GM23338 (cell line): ENCODE measurements around the gene CPNE5. TPM values are rescaled to one million over a fixed set of nuclear protein-coding genes. Genes with fewer than 3 reads are reported as not detected.

Experiments used
- ATAC-seq: fragments of 200-7000 bp; cut with Tn5 transposase; 3 replicates; pipeline ENCODE4 v1.9.1; 2020
- DNase-seq: peaks from one replicate; pipeline ENCODE4 v3.0.0-alpha.2; 2015; ENCODE audit warnings: low spot score
- H2AFZ ChIP-seq: fragments of 200-600 bp; sonication (generic); 2 replicates; pipeline ENCODE4 v1.8.0; 2016; ENCODE audit warnings: antibody characterized with exemption, mild to moderate bottlenecking, moderate library complexity
- H3F3A ChIP-seq: fragments of 200-600 bp; sonication (generic); replicated peaks from 2 replicates; pipeline ENCODE4 v1.8.0; 2017; ENCODE audit warnings: antibody characterized with exemption, mixed run types, low read depth
- H3K27ac ChIP-seq: fragments of 200-600 bp; sonication (generic); 2 replicates; pipeline ENCODE4 v1.6.1; 2016; ENCODE audit warnings: low read depth
- H3K27me3 ChIP-seq: fragments of 200-600 bp; sonication (generic); 2 replicates; pipeline ENCODE4 v1.8.0; 2016; ENCODE audit warnings: mild to moderate bottlenecking, mixed run types, moderate library complexity; ENCODE audit not compliant: insufficient read depth
- H3K36me3 ChIP-seq: fragments of 200-600 bp; sonication (generic); 2 replicates; pipeline ENCODE4 v1.8.0; 2016; ENCODE audit warnings: mild to moderate bottlenecking; ENCODE audit not compliant: insufficient read depth
- H3K4me1 ChIP-seq: fragments of 200-600 bp; sonication (generic); 2 replicates; pipeline ENCODE4 v1.8.0; 2016; ENCODE audit warnings: mild to moderate bottlenecking, moderate library complexity; ENCODE audit not compliant: insufficient read depth
- H3K4me2 ChIP-seq: fragments of 200-600 bp; sonication (generic); 2 replicates; pipeline ENCODE4 v1.7.1; 2017; ENCODE audit warnings: mixed run types
- H3K4me3 ChIP-seq: fragments of 200-600 bp; sonication (generic); 2 replicates; pipeline ENCODE4 v1.6.1; 2016; ENCODE audit warnings: mixed run types
- H3K79me2 ChIP-seq: fragments of 200-600 bp; sonication (generic); replicated peaks from 2 replicates; pipeline ENCODE4 v1.8.0; 2017; ENCODE audit warnings: mild to moderate bottlenecking; ENCODE audit not compliant: insufficient read depth
- H3K9me2 ChIP-seq: fragments of 200-600 bp; sonication (generic); 2 replicates; pipeline ENCODE4 v1.8.0; 2017; ENCODE audit not compliant: insufficient read depth
- H4K20me1 ChIP-seq: fragments of 200-600 bp; sonication (generic); replicated peaks from 2 replicates; pipeline ENCODE4 v1.8.0; 2017; ENCODE audit warnings: mild to moderate bottlenecking; ENCODE audit not compliant: insufficient read depth
- H3K27ac Mint-ChIP-seq: 2 replicates; pipeline ENCODE4 v1.8.0; 2020; ENCODE audit warnings: inconsistent platforms, mild to moderate bottlenecking, moderate library complexity, mixed read lengths
- H3K27me3 Mint-ChIP-seq: 3 replicates; pipeline ENCODE4 v1.8.0; 2022; ENCODE audit warnings: low read depth, mild to moderate bottlenecking, moderate library complexity, mixed read lengths, inconsistent platforms; ENCODE audit not compliant: insufficient read depth, poor library complexity
- H3K36me3 Mint-ChIP-seq: 3 replicates; pipeline ENCODE4 v1.8.0; 2021; ENCODE audit warnings: low read depth, mild to moderate bottlenecking, inconsistent platforms, moderate library complexity, mixed read lengths
- H3K4me1 Mint-ChIP-seq: 3 replicates; pipeline ENCODE4 v1.8.0; 2020; ENCODE audit warnings: mild to moderate bottlenecking, inconsistent platforms, mixed read lengths
- H3K4me3 Mint-ChIP-seq: 3 replicates; pipeline ENCODE4 v1.8.0; 2021; ENCODE audit warnings: moderate library complexity, mild to moderate bottlenecking, inconsistent platforms, mixed read lengths
- H3K9me3 Mint-ChIP-seq: 3 replicates; pipeline ENCODE4 v1.8.0; 2020; ENCODE audit warnings: moderate library complexity, mild to moderate bottlenecking, inconsistent platforms, mixed read lengths
- ETS1 ChIP-seq: IDR thresholded peaks from 2 replicates; pipeline ENCODE4 v1.6.1; 2016; ENCODE audit warnings: antibody characterized with exemption
- EZH2phosphoT487 ChIP-seq: fragments of 200-600 bp; sonication (generic); IDR thresholded peaks from one replicate; pipeline ENCODE4 v1.8.1; 2018; ENCODE audit warnings: antibody characterized with exemption; ENCODE audit not compliant: unreplicated experiment
- NANOG ChIP-seq: IDR thresholded peaks from 2 replicates; pipeline ENCODE4 v1.6.1; 2016; ENCODE audit warnings: antibody characterized with exemption, borderline replicate concordance
- POLR2AphosphoS5 ChIP-seq: IDR thresholded peaks from 2 replicates; pipeline ENCODE4 v1.6.1; 2016; ENCODE audit warnings: antibody characterized with exemption, low read depth
- REST ChIP-seq: IDR thresholded peaks from one replicate; pipeline ENCODE4 v1.6.1; 2018; ENCODE audit warnings: antibody characterized with exemption; ENCODE audit not compliant: unreplicated experiment
- ZNF114 ChIP-seq: fragments of 250-450 bp; sonication (Bioruptor Pico); IDR thresholded peaks from 2 replicates; pipeline ENCODE4 v1.5.0; 2020; ENCODE audit warnings: mild to moderate bottlenecking, moderate library complexity
- ZNF462 ChIP-seq: fragments of 250-450 bp; sonication (Bioruptor Pico); IDR thresholded peaks from 2 replicates; pipeline ENCODE4 v1.5.0; 2020; ENCODE audit warnings: mild to moderate bottlenecking, moderate library complexity
- polyA plus RNA-seq: library from polyadenylated mRNA; unstranded; fragments of >200 nt; fragmentation: Nextera tagmentation; extraction: Ambion mirVana; gene quantifications from 2 replicates; pipeline ENCODE4 v1.2.1, GENCODE V29; 2016
- total RNA-seq: library from RNA; depleted of rRNA; stranded (reverse); fragments of >200 nt; shearing (Covaris generic); gene quantifications from 2 replicates; pipeline ENCODE4 v1.2.3, GENCODE V29; 2014

CPNE5 gene
- total and polyA plus RNA-seq, 2 experiments from 2014 or later, result 0.14 to 0.42 TPM

GRCh38 chr6:36848658-36849441 is 9.6 kb upstream of the CPNE5 start (continued):
- TF ChIP-seq ZNF462 (CRISPR knock-in tag) (no peak), NANOG (no peak), EZH2phosphoT487 (no peak), ETS1 (no peak), POLR2AphosphoS5 (no peak), ZNF114 (CRISPR knock-in tag) (no peak)

GRCh38 chr6:36847991-36848390 is 8.7 kb upstream of the CPNE5 start:
- H3K27ac ChIP-seq, result no peak overlapping the region
- DNase-seq (no peak), ATAC-seq (no peak)
- H3K9me3 Mint-ChIP-seq, result no peaks in the 10 kb centered on the region; the same call in 2 of the 3 replicates
- peaks cover 1% of the 10 kb centered on the region; the same call in 2 of the 3 replicates for H3K36me3 Mint-ChIP-seq
- no peaks in the 10 kb centered on the region for H3K79me2 ChIP-seq
- H3F3A ChIP-seq, result peaks cover 19% of the 10 kb centered on the region
- H3K27me3 Mint-ChIP-seq, result peaks cover 11% of the 10 kb centered on the region
- TF ChIP-seq POLR2AphosphoS5 (no peak), REST (no peak)
- H3K27me3 ChIP-seq, result no peaks in the 10 kb centered on the region
- peaks cover 10% of the 10 kb centered on the region; the same call in 1 of the 2 replicates for H4K20me1 ChIP-seq
- H3K4me3 ChIP-seq, result no peak overlapping the region; the same call in 1 of the 2 replicates
- H3K4me2 ChIP-seq, result no peak overlapping the region
- no peak overlapping the region for H3K27ac Mint-ChIP-seq
- peaks cover 18% of the 10 kb centered on the region for H3K4me1 ChIP-seq
- H3K36me3 ChIP-seq, result no peaks in the 10 kb centered on the region
- H2AFZ ChIP-seq, result no peak overlapping the region
- H3K9me2 ChIP-seq, result no peaks in the 10 kb centered on the region
- H3K4me3 Mint-ChIP-seq, result no peak overlapping the region
- peaks cover 35% of the 10 kb centered on the region for H3K4me1 Mint-ChIP-seq
